Hematopoietic multipotent progenitor cell treated with erythropoietin and hydrocortisone succinate and interleukin-3 and kit ligand, for 8 days (in vitro differentiated cells): ENCODE results near the gene MAGI2.

Source experiments
- DNase-seq: peaks from one replicate; pipeline ENCODE4 v3.0.0-alpha.2; 2015

Gene MAGI2

DNA sequence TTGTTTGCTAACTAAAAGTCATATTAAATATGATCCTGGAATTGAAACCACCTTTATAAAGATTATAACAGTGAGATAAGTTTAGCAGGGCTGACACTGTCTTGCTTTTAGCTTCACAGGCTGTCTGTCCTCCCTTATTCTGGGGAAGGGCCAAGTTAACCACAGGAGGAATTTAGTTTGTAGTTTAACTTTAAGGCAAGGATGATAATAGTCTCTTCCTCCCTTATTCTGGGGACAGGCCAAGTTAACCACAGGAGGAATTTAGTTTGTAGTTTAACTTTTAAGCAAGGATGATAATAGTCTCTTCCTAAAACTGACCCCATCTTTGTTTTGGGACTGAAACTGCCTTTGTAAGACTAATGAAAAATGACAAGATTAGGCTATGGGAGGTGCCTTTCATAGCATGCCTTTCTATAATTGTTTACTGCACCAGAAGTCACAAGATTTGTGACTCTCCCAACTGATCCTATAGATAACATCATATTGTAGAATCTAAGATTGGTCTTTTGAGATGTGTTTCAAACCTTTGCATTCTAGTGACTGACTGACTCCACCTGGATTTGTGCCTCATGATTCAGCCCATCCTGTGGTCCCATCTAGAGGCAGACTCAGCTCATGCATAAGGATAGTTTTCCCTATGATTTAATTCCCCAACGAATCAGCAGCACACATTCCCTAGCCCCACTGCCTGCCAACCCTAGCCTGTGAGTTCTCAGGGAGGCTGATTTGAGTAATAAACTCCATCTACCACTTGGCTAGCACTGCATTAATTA, 212.0 kb downstream of the MAGI2 start:
- no peak for DNase-seq

DNA sequence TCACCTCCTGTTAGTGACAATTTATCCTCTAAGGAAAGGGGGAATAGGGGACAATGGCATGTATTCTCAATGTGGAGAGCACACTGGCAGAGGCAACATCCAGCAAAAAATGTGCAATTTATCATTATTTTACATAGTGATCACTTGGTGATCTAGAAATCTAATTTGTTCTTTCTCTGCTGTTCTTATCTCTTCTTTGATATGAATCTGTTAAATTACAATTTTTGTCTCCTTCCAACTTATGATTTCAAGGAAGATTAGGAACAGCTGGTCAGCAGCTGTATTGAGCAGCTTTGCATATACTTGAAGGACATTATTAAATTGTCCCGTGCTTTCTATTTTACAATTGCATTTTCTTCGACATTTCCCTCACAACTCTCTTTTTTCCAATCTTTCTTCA, 213.1 kb downstream of the MAGI2 start:
- no peak for DNase-seq

DNA sequence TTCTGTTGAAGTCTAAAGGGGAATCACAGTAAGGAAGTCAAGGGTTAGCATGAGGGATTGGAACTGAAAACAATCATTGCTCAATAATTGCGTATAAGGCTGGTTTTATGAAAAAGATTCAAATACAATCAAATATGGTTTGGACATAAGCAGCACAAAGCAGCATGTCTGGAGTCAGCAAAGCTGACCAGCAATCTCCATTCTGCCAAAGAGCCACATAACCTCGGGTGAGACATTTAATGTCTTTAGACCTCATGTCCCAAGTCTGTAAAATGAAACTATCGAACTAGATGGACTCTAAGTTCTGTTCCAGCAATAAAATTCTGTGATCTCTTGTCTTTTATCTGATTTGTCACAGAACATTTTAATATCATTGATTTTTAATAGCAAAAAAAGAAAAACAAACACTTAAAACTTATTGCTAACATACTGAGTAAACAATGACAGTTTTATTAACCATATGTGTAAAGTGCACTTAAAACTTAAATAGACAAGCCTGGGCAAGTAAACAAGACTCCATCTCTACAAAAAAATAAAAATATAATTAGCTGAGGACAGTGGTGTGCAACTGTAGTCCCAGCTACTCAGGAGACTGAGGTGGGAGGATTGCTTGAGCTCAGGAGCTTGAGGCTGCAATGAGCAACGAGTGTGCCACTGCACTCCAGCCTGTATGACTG, 217.0 kb downstream of the MAGI2 start:
- DNase-seq: no peak

DNA sequence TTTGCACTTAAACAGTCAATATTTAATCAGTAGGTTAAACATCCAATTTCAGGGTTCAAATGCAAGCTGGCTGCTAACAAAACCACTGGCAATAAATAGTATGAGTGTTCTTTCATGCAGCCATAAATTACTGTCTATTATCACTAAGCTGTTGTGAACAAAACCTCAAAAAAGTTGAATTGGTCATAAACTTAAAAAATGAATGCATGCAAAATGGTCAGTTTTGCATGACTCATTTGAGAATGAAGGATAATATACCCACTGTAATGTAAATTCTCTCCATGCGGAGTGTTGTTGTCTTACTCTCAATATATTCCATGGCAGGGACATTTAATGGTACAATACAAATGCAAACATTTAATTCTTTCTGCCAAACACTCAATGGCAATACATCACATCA, 226.4 kb downstream of the MAGI2 start:
- DNase-seq: no peak

DNA sequence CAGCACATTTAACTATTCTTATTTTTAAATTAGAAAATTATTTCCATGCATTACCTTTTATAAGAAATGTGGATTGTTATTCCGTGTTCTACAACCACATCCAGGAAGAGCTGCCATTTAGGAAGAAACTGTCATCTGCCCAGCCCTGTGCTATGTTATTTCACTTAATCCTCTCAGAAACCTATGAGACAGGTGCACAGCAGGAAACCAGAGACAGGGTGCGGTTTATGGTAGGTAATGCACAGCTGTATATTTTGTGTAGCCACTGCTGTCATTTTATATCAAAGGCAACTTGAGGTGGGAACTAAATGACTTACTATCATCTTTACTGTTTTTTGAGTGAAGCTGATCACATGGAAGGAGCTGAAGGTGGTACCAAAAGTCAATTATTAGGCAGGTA, 232.3 kb downstream of the MAGI2 start:
- DNase-seq: no peak

DNA sequence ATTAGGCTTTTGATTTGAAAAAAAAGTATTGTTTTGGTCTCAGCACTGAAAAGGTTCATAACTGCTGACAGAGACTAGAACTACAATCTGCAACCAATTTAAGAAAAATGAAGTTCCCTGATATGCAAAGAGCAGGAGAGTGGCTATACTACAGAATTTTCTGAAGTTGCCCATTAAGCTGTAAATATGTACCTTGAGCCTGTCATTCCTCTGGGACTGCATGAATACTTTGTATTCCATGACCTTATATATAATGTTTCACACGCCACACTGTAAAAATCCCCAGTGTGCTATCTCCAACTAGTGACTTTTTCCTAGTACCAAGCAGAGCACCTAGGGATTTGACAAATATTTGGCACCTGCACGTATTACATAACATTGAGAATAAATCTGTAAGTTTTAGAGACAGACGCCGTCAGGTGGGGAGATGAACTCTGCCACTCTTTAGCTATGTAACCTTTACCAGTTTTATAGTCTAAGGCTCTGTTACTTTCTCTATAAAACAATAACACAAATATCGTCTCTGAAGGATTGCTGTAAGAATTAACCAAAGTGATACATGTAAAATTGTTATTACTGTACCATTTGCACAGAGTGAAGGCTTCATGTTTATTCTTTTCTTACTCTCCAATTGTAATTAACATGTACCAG, 235.4 kb downstream of the MAGI2 start:
- DNase-seq: no peak

DNA sequence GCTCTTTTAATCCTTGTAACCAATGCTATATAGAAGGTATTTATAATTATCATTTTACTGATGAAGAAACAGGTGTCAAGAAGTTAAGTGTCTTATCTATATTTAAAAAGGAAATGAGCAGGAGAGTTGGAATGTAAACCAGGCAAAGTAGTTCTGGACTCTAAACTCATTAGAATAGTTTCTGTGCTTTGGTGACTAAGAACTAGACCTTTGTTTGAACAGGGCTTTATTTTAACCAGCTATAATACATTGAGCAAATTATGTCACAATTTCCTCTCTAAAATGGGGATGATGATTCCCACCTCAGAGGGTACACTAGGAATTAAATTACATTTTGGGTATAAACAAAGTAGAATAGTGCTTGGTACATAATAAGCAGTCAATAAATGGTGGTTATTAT, 236.0 kb downstream of the MAGI2 start:
- DNase-seq: no peak

DNA sequence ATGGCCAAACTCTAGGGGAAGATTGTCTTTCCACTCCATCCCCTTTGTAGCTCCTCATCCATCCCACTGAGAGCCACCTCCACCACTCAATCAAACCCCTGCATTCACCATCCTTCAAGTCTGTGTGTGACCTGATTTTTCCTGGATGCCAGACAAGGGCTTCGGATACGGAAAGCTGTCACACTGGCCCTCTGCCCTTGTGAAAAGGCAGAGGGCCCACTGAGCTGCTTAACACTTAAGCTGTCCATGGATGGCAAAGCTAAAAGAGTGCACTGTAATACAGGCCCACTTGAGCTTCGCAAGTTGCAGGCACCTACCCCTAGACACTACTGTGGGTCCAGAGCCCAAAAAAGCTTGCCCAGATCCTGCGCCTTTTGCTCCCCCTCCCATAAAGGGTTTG, 237.2 kb downstream of the MAGI2 start:
- no peak for DNase-seq

DNA sequence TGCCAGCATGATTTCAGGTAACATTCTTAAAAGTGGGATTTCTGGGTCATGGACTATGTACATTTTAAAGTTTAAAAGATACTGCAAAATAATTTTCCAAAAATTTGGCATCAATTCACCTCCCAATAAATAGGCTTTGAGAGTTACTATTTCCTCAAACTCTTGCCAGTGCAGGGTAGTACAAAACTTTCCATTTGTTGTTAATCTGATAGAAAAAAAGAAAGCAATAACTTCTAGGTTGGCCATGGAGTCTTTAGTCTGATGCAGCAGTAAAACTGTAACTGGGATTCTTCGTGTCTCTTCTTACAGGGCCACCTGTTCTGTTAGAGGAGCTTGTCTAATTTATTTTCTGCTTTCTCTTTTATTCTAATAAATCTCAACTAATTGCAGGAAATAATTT, 241.1 kb downstream of the MAGI2 start:
- no peak for DNase-seq

DNA sequence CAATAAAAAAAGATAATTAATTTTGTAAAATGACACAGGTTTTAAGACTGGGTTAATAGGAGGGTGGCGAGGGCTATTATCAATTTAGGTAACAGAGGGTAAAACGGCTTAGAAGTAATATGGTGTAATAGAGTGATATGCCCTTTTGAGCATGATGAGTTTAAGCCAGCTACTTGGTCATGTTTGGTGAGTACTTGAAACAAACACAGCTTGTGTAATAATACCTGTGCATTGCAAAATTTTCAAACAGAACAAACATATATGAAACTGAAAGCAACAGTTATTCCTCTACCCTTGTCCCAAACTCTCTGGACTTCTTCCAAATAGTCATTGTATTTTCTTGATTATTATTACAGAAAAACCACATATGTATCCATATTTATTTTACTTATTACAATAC, 241.7 kb downstream of the MAGI2 start:
- no peak for DNase-seq

DNA sequence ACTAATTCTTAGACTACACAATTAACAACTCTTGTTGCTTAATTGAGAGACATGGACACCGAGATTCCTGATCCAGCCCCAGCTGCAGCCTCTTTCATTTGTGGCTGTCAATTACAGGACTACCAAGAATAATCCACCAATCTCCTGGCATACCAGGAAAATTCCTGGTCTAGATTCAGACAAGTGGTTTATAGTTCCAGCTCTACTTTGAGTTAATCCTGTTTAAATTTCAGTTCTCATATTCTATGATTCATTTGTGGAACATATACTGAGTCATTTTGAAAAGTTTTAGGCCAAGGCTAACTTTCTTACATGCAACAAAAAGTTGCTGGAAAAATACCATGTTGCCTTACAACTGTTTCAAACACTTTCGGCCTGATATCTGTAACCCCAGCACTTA, 253.5 kb downstream of the MAGI2 start:
- DNase-seq: no peak

DNA sequence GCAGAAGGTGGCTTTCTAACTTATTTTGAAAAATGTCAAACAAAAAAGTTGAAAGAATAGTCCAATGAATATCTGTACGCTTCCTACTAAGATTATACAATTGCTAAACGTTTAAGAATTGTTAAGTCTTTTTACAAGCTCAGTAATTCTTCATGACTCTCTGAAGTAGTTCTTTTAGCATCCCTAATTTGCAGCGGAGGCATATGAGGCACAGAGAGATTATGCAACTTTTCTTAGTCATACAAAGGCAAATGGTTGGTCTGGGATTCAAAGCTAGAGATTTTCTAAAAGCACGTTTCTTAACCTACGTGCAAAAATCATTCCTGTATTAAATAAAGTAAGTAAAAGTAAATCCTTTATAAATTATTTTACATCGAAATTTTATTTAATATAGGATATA, 254.2 kb downstream of the MAGI2 start:
- no peak for DNase-seq

DNA sequence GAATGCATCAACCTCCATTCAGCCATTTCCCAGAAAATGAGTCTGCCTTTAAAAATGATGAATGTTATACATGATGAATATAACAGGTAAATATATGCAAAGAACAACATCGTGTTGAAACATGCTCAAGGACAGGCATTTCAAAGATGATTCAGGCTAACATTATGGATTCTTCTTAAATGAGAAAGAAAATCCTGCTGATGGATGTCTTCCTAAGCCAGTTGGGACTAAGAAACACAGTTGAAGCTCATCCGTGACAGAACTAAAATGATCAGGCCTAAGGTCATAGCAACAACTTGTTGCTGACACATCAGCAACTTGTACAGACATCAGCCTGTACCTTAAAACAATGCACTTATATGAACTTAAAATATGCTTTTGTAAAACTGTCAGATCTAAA, 267.9 kb downstream of the MAGI2 start:
- DNase-seq: no peak

DNA sequence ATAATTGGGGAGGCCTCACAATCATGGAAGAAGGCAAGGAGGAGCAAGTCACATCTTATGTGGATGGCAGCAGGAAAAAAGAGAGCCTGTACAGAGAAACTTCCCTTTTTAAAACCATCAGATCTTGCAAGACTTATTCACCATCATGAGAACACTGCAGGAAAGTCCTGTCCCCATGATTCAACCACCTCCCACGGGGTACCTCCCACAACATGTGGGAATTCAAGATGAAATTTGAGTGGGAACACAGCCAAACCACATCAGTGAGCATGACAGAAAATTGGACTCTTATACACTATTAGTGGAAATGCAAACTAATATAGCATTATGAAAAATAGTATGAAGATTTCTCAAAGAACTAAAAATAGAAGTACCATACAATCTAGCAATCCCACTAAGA, 271.2 kb downstream of the MAGI2 start:
- no peak for DNase-seq

DNA sequence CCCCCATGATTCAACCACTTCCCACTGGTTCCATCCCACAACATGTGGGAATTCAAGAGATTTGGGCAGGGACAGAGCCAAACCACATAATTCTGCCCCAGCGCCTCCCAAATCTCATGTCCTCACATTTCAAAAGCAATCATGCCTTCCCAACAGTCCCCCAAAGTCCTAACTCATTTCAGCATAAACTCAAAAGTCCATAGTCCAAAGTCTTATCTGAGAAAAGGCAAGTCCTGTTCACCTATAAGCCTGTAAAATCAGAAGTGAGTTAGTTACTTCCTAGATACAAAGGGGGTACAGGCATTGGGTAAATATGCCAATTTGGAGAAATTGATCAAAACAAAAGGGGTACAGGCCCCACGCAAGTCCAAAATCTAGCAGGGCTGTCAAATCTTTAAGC, 272.9 kb downstream of the MAGI2 start:
- no peak for DNase-seq

DNA sequence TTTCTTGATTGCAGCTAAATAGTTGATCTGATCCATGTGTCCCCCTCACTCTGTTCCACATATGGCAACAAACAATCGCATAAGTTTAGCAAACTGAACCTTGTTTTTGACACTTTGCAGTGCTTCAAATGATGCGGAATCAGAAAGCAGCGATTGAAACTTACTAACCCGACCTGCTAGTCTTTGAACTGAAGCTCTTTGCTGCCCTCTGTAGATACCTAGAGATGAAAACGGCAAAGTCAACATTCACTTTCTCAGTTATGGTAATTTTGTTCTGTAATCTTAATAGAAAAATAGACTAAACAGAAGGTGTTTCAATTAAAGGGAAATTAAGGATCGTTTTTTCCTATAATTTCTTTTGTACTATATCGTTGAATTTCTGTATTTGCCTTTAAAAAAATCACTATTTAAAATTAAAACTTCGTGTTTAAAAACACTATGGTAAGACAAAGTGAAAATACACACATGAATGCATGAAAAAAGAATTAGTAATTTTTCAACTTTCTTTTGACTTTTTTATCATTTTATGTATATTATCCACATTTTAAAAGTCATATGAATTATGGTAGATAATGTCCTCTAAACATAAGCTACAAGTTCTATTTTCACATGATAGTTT, 276.5 kb downstream of the MAGI2 start:
- peak; percentile 23 for DNase-seq

DNA sequence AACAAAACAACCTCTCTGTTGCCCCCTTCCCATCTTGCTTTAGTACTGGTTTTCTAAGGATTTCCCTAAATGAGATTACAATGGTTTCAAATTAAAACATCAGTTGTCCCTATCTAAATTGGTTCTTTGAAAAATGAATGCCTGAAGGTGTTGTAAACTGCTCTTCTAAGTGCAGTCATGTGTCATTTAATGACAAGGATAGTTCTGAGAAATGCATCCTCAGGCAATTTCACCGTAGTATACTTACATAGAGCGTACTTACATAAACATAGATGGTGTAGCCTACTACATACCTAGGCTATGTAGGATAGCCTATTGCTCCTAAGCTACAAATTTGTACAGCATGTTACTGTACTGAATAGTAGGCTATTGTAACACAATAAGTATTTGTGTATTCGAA, 278.1 kb downstream of the MAGI2 start:
- no peak for DNase-seq

DNA sequence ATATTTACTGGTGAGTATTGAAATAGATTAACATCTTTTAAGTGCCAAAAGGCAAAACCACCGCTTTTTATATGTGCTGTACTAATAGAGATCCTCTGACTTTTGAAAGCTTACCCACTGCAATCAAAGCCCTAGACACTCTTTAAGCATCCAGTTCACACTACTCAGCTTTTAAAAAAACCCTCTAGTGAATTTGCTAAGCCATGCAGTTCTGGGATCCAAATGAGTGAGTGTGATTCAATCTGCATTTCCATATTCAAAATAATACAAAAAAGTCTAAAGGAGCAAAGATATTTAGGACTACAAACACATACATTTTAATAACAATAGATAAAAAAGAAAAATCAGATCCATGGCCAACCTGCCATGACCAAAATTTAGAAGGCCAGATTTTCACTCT, 288.2 kb downstream of the MAGI2 start:
- DNase-seq: no peak

DNA sequence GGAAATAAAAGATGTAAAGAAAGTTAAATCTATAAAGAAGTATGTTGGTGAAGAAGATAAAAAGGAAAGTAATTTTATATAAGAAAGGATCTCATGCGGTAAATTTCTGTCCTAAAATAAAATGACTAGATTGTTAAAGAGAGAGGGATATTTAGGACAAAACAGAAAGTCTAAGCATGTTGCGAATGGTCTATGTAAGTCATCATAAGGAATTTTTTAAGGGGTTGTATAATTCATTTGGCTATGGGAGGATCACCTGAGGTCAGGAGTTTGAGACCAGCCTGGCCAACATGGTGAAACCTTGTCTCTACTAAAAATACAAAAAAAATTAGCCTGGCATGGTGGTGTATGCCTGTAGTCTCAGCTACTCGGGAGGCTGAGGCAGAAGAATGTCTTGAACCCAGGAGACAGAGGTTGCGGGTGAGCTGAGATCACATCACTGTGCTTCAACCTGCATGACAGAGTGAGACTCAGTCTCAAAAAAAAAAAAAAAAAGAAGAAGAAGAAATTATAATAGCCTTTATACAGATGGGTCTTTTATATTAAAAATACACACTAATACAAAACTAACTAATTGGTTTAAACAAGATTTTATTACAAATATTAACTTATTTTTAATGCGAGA, 294.3 kb downstream of the MAGI2 start:
- no peak for DNase-seq

DNA sequence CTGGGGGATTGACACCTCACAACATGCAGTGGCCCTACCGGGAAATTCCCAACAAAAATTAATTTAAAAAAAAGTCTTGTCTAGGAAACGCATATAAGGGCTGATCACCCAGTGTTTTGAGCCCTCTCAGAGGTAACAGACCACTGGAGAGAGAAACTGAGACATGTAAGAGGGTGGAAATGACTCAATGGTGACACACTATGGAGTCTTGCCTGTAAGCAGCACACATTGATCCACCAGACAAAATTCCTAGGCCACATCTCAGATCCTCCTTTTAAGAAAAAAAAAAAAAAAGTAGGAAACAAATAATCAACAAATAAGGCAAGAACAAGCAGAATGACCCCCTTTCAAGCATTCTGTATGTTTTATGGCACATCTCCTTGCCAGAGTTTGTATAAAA, 296.2 kb downstream of the MAGI2 start:
- DNase-seq: no peak

DNA sequence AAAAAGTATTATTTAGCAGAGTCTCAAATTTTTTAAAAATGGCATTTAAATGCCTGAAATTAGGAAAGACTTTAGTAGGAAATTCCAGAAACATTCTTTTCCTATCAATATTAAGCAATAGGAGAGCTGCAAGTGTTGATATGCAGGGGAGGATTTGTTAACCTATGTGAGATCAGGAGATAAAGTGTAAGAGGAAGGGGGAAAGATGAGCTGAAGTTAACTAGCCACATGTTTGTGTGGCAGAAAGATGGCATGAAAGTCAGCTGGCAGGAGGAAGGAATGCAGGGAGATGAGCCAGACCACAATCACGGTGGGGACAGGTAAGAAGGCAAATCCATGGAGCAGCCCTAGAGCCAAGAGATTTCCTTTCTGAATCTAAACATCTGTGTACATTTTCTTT, 303.6 kb downstream of the MAGI2 start:
- DNase-seq: no peak

DNA sequence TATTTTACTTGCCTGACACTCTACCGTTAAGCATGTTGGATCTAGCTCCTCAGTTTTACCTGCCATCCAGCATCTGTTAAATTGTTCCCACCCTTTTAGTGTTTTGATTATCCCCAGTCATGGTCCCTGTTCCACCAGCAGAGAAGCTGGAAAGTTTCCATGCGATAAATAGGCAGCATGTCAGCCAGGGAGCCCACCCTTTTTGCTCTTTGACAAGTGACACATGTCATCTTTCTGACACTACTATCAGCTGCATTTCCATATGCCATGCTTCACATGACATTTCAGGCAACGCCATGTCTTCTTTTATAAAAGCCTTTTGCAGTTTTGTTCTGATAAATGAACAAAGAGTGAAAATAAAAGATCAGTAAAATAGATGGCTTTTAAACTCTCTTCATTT, 310.8 kb downstream of the MAGI2 start:
- no peak for DNase-seq

DNA sequence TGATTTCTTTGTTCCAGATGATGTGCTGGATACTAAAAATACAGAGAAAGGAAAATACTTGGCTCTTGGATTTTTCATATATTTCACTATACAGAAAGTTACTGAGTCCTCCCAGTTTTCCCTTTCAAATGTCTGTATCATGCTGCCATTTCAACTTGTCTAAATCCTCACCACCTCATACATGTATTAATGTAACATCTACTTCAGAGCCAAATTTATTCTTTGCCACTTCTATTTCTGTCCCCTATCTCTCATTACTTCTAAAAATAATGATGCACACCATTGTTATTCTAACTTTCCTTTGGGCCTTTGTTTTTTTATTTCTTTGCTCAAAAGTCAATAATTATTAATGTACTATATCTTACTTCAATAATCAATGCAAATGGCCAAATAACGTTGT, 312.2 kb downstream of the MAGI2 start:
- DNase-seq: no peak

DNA sequence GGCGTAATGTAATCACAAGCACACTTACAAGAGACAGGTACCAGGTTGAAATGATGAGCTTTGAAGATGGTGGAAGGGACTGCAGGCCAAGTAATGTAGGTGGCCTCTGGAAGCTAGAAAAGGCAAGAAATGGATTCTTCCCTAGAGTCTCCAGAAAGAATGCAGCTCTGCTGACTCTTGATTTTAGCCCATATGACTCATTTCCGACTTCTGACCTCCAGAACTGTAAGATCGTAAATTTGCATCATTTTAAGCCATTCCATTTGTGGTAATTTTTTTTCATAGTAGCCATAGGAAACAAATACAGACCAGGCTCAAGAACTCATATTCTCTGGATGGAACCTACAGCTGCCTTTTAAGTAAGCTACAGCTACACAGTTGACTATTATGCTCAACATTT, 315.5 kb downstream of the MAGI2 start:
- DNase-seq: no peak
